BJ (cell line): Measurements from ENCODE around the gene PLPP7. TPM values are rescaled to one million over a fixed set of nuclear protein-coding genes. Genes with fewer than 3 reads are reported as not detected.

Experiments used
- CTCF ChIA-PET: fragments of 350-600 bp; formaldehyde crosslinking; extraction: SDS; loops from one replicate; lab custom pipeline; 2021; ENCODE audit warnings: antibody characterized with exemption, inconsistent platforms; lab: Yijun Ruan, JAX
- POLR2A ChIA-PET: fragments of 300-600 bp; sonication (Branson Sonifier 250); formaldehyde crosslinking; extraction: SDS; loops from one replicate; lab custom pipeline; 2021; ENCODE audit warnings: antibody characterized with exemption; lab: Charles Lee
- DNase-seq: peaks from one replicate; pipeline ENCODE4 v3.0.0-alpha.2; 2011; ENCODE audit warnings: low read depth
- H3K27me3 ChIP-seq: 2 replicates; pipeline ENCODE4 v1.6.0; 2011; ENCODE audit warnings: low read length; ENCODE audit not compliant: control insufficient read depth, insufficient read depth
- H3K36me3 ChIP-seq: 2 replicates; pipeline ENCODE4 v1.5.1; 2011; ENCODE audit warnings: low read length; ENCODE audit not compliant: control insufficient read depth, insufficient read depth
- H3K4me3 ChIP-seq: 2 replicates; pipeline ENCODE4 v1.5.1; 2011; ENCODE audit warnings: low read depth, mild to moderate bottlenecking, control low read depth, low read length
- polyA plus RNA-seq: library from polyadenylated mRNA; depleted of rRNA; stranded (reverse); fragments of >200 nt; gene quantifications from 2 replicates; pipeline ENCODE4 v1.2.3, GENCODE V29; 2011
- TF ChIP-seq, protein P1 (sequence below): IDR thresholded peaks from 2 replicates; pipeline ENCODE4 v1.5.1; 2011; ENCODE audit warnings: low read depth, mild to moderate bottlenecking, control low read depth, inconsistent platforms, low read length, moderate library complexity; ENCODE audit not compliant: insufficient read depth

PLPP7 gene
- polyA plus RNA-seq, 1 experiment = 3.9 TPM

DNA sequence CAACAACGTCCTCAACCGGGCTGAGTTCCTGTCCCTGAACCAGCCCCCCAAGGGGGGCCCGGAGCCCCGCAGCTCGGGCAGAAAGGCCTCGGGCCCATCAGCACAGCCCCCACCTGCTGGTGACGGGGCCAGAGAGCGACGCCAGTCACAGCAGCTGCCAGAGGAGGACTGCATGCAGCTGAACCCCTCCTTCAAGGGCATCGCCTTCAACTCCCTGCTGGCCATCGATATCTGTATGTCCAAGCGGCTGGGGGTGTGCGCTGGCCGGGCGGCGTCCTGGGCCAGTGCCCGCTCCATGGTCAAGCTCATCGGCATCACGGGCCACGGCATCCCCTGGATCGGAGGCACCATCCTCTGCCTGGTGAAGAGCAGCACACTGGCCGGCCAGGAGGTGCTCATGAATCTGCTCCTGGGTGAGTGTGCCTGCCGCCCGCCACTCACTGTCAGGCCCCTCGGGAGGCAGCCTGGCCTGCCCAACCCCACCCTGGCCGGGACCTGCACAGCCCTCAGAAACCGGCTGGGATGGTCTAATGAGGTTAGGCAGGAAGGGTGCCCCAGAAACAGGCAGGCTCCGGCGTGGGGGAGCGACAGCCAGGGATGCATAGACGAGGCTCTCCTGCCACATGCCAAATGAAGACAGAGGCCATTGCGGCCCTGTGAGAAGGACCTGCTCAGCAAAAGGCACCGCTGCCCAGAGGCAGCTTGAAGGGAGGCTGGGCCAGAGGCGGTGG is 678 bp downstream of the PLPP7 start:
- TF ChIP-seq, protein P1, sequence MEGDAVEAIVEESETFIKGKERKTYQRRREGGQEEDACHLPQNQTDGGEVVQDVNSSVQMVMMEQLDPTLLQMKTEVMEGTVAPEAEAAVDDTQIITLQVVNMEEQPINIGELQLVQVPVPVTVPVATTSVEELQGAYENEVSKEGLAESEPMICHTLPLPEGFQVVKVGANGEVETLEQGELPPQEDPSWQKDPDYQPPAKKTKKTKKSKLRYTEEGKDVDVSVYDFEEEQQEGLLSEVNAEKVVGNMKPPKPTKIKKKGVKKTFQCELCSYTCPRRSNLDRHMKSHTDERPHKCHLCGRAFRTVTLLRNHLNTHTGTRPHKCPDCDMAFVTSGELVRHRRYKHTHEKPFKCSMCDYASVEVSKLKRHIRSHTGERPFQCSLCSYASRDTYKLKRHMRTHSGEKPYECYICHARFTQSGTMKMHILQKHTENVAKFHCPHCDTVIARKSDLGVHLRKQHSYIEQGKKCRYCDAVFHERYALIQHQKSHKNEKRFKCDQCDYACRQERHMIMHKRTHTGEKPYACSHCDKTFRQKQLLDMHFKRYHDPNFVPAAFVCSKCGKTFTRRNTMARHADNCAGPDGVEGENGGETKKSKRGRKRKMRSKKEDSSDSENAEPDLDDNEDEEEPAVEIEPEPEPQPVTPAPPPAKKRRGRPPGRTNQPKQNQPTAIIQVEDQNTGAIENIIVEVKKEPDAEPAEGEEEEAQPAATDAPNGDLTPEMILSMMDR = no peak
- Histone ChIP-seq H3K4me3 (peak overlapping the region; percentile 35), H3K36me3 (no peaks in the 10 kb centered on the region), H3K27me3 (no peaks in the 10 kb centered on the region)
- CTCF ChIA-PET = interaction anchor here (1.0 to 2.0 kb wide), 2 partner anchors 8 to 103 kb away, joined by 3 to 6 read pairs; no protein-coding TSS in a partner anchor
- no peak for DNase-seq
- POLR2A ChIA-PET = interaction anchor here (0.6 kb wide), 1 partner anchor 11 kb away, joined by 9 read pairs; no protein-coding TSS in a partner anchor

DNA sequence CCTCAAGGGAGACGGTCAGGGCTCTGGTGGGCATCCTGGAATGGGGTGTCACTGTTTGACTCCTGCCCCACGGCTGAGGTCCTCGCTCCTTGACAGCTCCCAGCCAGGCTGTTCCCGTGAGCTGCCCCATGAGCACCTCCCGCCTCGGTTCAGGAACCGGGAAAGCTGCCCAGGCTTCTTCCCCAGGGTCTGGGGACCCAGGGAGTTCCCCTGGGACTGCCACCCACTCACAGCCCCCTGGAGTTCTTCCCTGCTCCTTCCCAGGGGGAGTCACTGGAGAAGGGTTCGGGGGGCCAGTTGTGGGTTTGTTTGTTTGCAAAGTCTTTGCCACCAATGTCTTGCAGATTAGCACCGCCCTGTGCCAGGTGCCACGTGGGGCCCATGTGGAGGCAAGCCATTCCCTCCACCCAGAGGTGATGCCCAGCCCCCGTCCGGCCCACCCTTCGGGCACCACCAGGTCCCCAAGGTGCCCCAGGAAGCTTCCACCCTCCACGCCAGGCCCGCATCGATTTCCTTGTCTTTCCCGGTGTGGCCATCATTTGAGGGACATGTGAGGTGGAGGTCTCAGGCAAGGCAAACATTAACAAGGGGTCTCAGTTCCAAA is 1.3 kb downstream of the PLPP7 start:
- DNase-seq = no peak
- TF ChIP-seq, protein P1 = no peak
- CTCF ChIA-PET = interaction anchor here (0.6 to 2.0 kb wide), 2 partner anchors 8 to 36 kb away, joined by 3 to 6 read pairs; no protein-coding TSS in a partner anchor
- no peaks in the 10 kb centered on the region for H3K27me3 ChIP-seq
- peak overlapping the region; percentile 35 for H3K4me3 ChIP-seq
- POLR2A ChIA-PET = no interaction called here
- H3K36me3 ChIP-seq = no peaks in the 10 kb centered on the region

DNA sequence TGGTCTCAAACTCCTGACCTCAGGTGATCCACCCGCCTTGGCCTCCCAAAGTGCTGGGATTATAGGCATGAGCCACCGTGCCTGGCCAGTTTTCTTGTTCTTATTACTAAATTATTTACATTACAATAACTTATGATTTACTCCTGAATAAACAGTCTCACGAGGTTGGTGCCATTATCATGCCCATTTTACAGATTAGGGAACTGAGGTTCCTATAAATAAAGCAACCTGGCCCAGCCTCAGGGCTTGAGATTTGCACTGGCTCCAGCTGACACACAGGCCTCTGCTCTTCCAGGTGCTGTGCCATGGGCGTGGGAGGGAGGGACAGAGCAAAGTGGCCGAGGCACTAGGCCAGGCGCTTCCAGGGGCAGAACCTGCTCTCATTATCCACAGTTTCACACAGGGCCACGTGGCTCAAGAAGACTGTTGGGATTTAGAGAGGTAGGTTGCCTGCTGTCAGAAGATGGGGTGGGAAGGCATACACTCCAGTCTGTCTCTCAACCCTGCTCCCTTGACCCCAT is 2.3 kb downstream of the PLPP7 start:
- Histone ChIP-seq H3K4me3 (no peak overlapping the region), H3K36me3 (no peaks in the 10 kb centered on the region), H3K27me3 (no peaks in the 10 kb centered on the region)
- ChIA-PET POLR2A (interaction anchor here (0.6 kb wide), 1 partner anchor 387 kb away, joined by 9 read pairs; no protein-coding TSS in a partner anchor), CTCF (interaction anchor here (1.3 kb wide), 1 partner anchor 12 kb away, joined by 4 read pairs; no protein-coding TSS in a partner anchor)
- TF ChIP-seq, protein P1 = no peak
- no peak for DNase-seq

DNA sequence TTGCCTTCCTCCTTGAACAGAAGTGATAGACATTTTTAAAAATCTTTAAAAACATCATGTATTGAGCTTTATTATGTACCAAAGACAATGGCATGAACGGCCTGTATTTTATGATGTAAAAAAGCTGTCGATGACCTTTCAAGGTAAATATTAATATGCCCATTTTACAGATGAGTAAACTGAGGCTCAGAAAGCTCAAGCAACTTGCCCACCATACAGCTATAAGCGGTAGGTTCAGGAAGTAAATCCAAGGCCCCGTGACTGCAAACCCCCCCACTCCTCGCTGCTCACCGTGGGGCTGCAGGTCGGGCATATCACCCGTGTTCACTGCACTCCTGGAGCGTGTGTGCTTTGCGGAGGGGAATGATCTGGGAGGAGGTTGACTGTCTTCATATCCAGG is 3.4 kb downstream of the PLPP7 start:
- TF ChIP-seq, protein P1 = no peak
- ChIA-PET POLR2A (no interaction called here), CTCF (interaction anchor here (1.3 kb wide), 1 partner anchor 13 kb away, joined by 4 read pairs; no protein-coding TSS in a partner anchor)
- H3K36me3 ChIP-seq = no peaks in the 10 kb centered on the region
- DNase-seq = no peak
- no peaks in the 10 kb centered on the region for H3K27me3 ChIP-seq
- no peak overlapping the region for H3K4me3 ChIP-seq

DNA sequence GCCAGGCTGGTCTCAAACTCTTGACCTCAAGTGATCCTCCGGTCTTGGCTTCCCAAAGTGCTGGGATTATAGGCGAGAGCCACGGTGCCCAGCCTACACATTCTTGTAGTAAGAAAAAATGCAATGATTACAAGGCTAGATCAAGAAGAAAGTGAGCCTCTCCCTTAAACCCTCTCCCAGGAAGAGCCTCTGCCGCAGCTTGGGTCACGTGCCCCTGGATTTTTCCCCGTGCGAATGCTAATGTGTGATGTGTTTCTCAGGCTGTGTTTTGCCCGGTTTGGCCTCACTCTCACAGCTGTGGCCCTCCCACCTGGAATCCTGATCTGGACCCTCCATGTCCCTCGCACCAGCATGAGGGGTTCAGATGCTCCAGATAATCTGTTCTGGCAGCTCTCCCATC is 6.9 kb downstream of the PLPP7 start:
- TF ChIP-seq, protein P1 = no peak
- no peaks in the 10 kb centered on the region for H3K27me3 ChIP-seq
- DNase-seq = no peak
- no peak overlapping the region for H3K4me3 ChIP-seq
- CTCF ChIA-PET = interaction anchor here (2.4 kb wide), 1 partner anchor 39 kb away, joined by 8 read pairs; no protein-coding TSS in a partner anchor
- POLR2A ChIA-PET = no interaction called here
- H3K36me3 ChIP-seq = no peaks in the 10 kb centered on the region
